GM10248 (cell line): Measurements from ENCODE around the gene NADSYN1.
A peak's percentile ranks its signal among the peaks of the same experiment; 100 is the strongest.
"Not testable (repeated sequence)": the region's sequence is repeated elsewhere in the genome, so short reads cannot be mapped to it uniquely, and the experiment has no call there.

Source experiments
- CTCF ChIA-PET: fragments of 300-600 bp; sonication (Branson Sonifier 250); formaldehyde crosslinking; extraction: SDS; loops from one replicate; lab custom pipeline; 2021; ENCODE audit warnings: antibody characterized with exemption; lab: Yijun Ruan, JAX
- POLR2A ChIA-PET: fragments of 350-650 bp; sonication (Branson Sonifier 250); formaldehyde crosslinking; extraction: SDS; loops from one replicate; lab custom pipeline; 2020; ENCODE audit warnings: antibody characterized with exemption; lab: Yijun Ruan, JAX
- DNase-seq: peaks from one replicate; pipeline ENCODE4 v3.0.0; 2012; ENCODE audit errors: extremely low spot score
- CTCF ChIP-seq: IDR thresholded peaks from 2 replicates; pipeline ENCODE4 v1.5.1; 2012; ENCODE audit warnings: mild to moderate bottlenecking, low read depth; ENCODE audit errors: extremely low read depth, missing control alignments, control extremely low read depth

NADSYN1 gene

DNA sequence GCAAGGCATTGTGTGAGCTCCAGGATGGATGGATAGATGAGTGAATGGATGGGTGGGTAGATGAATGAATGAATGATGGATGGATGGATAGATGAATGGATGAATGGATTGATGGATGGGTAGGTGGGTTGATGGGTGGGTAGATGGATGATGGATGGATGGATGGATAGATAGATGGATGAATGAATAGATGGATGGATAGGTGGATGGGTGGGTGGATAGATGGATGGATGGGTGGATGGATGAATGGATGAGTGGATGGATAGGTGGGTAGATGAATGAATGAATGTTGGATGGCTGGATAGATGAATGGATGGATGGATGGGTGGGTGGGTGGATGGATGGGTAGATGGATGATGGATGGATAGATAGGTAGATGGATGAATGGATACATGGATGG is 38.4 kb upstream of the NADSYN1 start:
- TF ChIP-seq CTCF, result no peak
- ChIA-PET POLR2A (no interaction called here), CTCF (no interaction called here)
- no peak for DNase-seq

GRCh38 chr11:71418643-71419042 is 34.4 kb upstream of the NADSYN1 start:
- ChIA-PET CTCF (interaction anchor here (1.3 kb wide), 1 partner anchor 951 kb away, joined by 4 read pairs; no protein-coding TSS in a partner anchor), POLR2A (no interaction called here)
- TF ChIP-seq CTCF, result no peak
- peak; percentile 72 for DNase-seq

GRCh38 chr11:71420455-71421241 is 32.4 kb upstream of the NADSYN1 start:
- ChIA-PET POLR2A (no interaction called here), CTCF (interaction anchor here (0.8 to 1.3 kb wide), 8 partner anchors 9 to 953 kb away, joined by 3 to 5 read pairs (median 4); no protein-coding TSS in a partner anchor)
- peak; percentile 66 for TF ChIP-seq CTCF
- peak; percentile 53 for DNase-seq

DNA sequence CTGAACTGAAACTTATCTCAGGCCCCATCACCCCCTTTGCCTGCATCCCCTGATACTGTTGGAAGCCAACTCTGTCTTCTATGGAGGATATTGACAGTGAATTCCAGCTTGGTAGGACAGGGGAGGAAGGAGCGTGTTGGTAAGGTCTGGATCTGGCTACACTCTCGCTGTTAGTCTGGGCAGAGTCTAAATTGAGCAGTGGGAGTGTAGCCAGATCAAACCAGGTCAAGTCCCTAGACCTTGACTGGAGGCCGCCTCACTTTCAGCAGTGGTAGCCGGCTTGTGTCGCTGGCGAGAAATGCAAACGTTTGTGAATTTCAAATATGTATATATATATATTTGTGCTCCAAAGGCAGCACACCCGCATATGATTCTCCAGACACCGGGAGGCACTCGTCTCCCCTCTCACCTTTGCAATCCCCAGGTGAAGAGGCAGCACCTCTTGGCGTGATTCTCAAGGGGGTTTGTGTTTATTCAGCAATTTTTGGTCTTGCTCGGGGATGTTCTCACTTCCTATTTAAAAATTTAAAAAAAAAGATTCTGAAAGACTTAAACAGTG is 31.5 kb upstream of the NADSYN1 start:
- no peak for DNase-seq
- ChIA-PET CTCF (interaction anchor here (0.8 to 0.9 kb wide), 2 partner anchors 9 to 12 kb away, joined by 4 to 5 read pairs; no protein-coding TSS in a partner anchor), POLR2A (no interaction called here)
- TF ChIP-seq CTCF, result no peak

GRCh38 chr11:71422318-71422717 is 30.7 kb upstream of the NADSYN1 start:
- POLR2A ChIA-PET, DNase-seq: not testable (repeated sequence)
- CTCF ChIA-PET, result interaction anchor here (2.2 kb wide), 1 partner anchor 608 kb away, joined by 5 read pairs; no protein-coding TSS in a partner anchor

- TF ChIP-seq CTCF, result no peak
- ChIA-PET POLR2A (interaction anchor here (0.7 kb wide), 1 partner anchor 623 kb away, joined by 3 read pairs; no protein-coding TSS in a partner anchor), CTCF (interaction anchor here (2.2 kb wide), 1 partner anchor 609 kb away, joined by 5 read pairs; no protein-coding TSS in a partner anchor)
- no peak for DNase-seq
Observed at GRCh38 chr11:71423181-71423790, 29.7 kb upstream of the NADSYN1 start.
